H1 (cell line): ENCODE data around the gene GARS1.

Experiments
- ASH2L ChIP-seq: fragments of 200-600, 300-600 bp; sonication (generic); IDR thresholded peaks from one replicate; pipeline ENCODE4 v1.7.1; 2017; ENCODE audit warnings: low read length
- ATF3 ChIP-seq: IDR thresholded peaks from 2 replicates; pipeline ENCODE4 v1.6.1; 2011; ENCODE audit warnings: low read depth, mild to moderate bottlenecking, low read length; ENCODE audit not compliant: insufficient read depth
- BACH1 ChIP-seq: IDR thresholded peaks from 2 replicates; pipeline ENCODE4 v1.6.1; 2012; ENCODE audit warnings: low read length, improper control_type of control experiment
- BCL11A ChIP-seq, 2 experiments: IDR thresholded peaks; one replicate each; pipeline ENCODE4 v1.6.1; 2011; ENCODE audit warnings: low read depth in 2 of 2, low read length in 2 of 2, mild to moderate bottlenecking in 2 of 2
- CEBPB ChIP-seq: IDR thresholded peaks from 2 replicates; pipeline ENCODE4 v1.6.1; 2012; ENCODE audit warnings: low read depth, low read length
- CHD1 ChIP-seq: IDR thresholded peaks from 2 replicates; pipeline ENCODE4 v1.6.1; 2012; ENCODE audit warnings: low read depth, low read length, improper control_type of control experiment
- CHD2 ChIP-seq: IDR thresholded peaks from 2 replicates; pipeline ENCODE4 v1.6.1; 2012; ENCODE audit warnings: low read length, improper control_type of control experiment
- CTCF ChIP-seq, 3 experiments: IDR thresholded peaks; 1 replicate in 2 of 3; 2 replicates in 1 of 3; pipeline versions ENCODE4 v1.5.1 to v1.6.1; 2011; ENCODE audit warnings: low read length in 3 of 3, mild to moderate bottlenecking in 3 of 3, inconsistent platforms in 2 of 3, low read depth in 1 of 3, moderate library complexity in 1 of 3; ENCODE audit not compliant: insufficient read depth in 1 of 3; ENCODE audit errors: control extremely low read depth in 1 of 3
- EZH2 ChIP-seq: fragments of 200-600 bp; sonication (generic); IDR thresholded peaks from 2 replicates; pipeline ENCODE4 v1.7.1; 2012; ENCODE audit warnings: low read depth, mild to moderate bottlenecking, moderate library complexity, low read length, inconsistent platforms; ENCODE audit not compliant: severe bottlenecking
- GTF2F1 ChIP-seq: IDR thresholded peaks from 2 replicates; pipeline ENCODE4 v1.6.1; 2012; ENCODE audit warnings: low read depth, low read length, improper control_type of control experiment, borderline replicate concordance
- PHF8 ChIP-seq: fragments of 200-600 bp; sonication (generic); conservative IDR thresholded peaks from 2 replicates; pipeline ENCODE4 v1.7.1; 2012; ENCODE audit warnings: low read depth, mild to moderate bottlenecking, inconsistent platforms, low read length, moderate library complexity
- POLR2A ChIP-seq, 2 experiments: IDR thresholded peaks; 1 replicate in 1 of 2; 2 replicates in 1 of 2; pipeline ENCODE4 v1.6.1; 2011; ENCODE audit warnings: low read depth in 2 of 2, low read length in 2 of 2, mild to moderate bottlenecking in 2 of 2; ENCODE audit errors: control extremely low read depth in 1 of 2
- RBBP5 ChIP-seq: IDR thresholded peaks from 2 replicates; pipeline ENCODE4 v1.7.1; 2012; ENCODE audit warnings: low read depth, mild to moderate bottlenecking, inconsistent platforms, low read length, moderate library complexity, borderline replicate concordance

GRCh38 chr7:30647589-30648364, 53.1 kb downstream of the GARS1 start:
- no peak for TF ChIP-seq CTCF (IDR thresholded peaks at IDR 0.05; ENCODE audit: control extremely low read depth in 1 of 3, insufficient read depth in 1 of 3, low read depth in 1 of 3, low read length in 3 of 3)
- no peak for TF ChIP-seq RBBP5
- no peak for TF ChIP-seq CEBPB
- no peak for TF ChIP-seq EZH2
- no peak for TF ChIP-seq CHD2
- TF ChIP-seq PHF8 = no peak
- TF ChIP-seq BCL11A (IDR thresholded peaks at IDR 0.05; ENCODE audit: low read depth in 2 of 2, low read length in 2 of 2) = no peak
- no peak for TF ChIP-seq ATF3
- no peak for TF ChIP-seq CHD1
- no peak for TF ChIP-seq POLR2A (IDR thresholded peaks at IDR 0.05; ENCODE audit: control extremely low read depth in 1 of 2, low read depth in 2 of 2, low read length in 2 of 2)
- TF ChIP-seq ASH2L = no peak
- no peak for TF ChIP-seq BACH1
- no peak for TF ChIP-seq GTF2F1
